Measurements from ENCODE around the gene PCDH12. TPM values are rescaled to one million over a fixed set of nuclear protein-coding genes. Genes with fewer than 3 reads are reported as not detected.

The PCDH12 gene
- total and polyA plus RNA-seq, 2 donors (not counting 1 experiment from before 2014, with no cell fraction given), result 0.01 TPM; not detected in 1

DNA sequence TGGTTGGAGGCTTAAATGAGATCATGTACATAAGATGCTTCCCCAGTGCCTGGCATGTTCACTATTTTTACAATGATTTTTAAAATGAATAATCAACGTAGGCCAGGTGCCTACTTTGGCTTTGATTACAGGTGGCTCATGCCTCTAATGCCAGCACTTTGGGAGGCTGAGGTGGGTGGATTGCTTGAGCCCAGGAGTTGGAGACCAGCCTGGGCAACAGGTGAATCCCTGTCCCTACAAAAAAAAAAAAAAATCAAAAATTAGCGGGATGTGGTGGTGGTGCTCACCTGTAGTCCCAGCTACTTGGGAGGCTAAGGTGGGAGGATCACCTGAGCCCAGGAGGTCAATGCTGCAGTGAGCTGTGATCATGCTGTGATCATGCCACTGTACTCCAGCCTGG is 9.2 kb downstream of the PCDH12 start:
- ChIA-PET CTCF (interaction anchor here (1.5 kb wide), 1 partner anchor 12 kb away, joined by 4 read pairs; no protein-coding TSS in a partner anchor), POLR2A (interaction anchor here (0.7 kb wide), 1 partner anchor 1603 kb away, joined by 3 read pairs; the partner anchor contains the start of gene HBEGF)
- TF ChIP-seq EZH2 (IDR thresholded peaks at IDR 0.05; ENCODE audit: borderline replicate concordance, insufficient read depth, low read depth, low read length, poor library complexity, severe bottlenecking), result no peak
- TF ChIP-seq, protein P1, sequence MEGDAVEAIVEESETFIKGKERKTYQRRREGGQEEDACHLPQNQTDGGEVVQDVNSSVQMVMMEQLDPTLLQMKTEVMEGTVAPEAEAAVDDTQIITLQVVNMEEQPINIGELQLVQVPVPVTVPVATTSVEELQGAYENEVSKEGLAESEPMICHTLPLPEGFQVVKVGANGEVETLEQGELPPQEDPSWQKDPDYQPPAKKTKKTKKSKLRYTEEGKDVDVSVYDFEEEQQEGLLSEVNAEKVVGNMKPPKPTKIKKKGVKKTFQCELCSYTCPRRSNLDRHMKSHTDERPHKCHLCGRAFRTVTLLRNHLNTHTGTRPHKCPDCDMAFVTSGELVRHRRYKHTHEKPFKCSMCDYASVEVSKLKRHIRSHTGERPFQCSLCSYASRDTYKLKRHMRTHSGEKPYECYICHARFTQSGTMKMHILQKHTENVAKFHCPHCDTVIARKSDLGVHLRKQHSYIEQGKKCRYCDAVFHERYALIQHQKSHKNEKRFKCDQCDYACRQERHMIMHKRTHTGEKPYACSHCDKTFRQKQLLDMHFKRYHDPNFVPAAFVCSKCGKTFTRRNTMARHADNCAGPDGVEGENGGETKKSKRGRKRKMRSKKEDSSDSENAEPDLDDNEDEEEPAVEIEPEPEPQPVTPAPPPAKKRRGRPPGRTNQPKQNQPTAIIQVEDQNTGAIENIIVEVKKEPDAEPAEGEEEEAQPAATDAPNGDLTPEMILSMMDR (IDR thresholded peaks at IDR 0.05), result no peak
- Histone ChIP-seq H3K4me3 (ENCODE audit: control extremely low read depth in 1 of 5, extremely low read depth in 1 of 5, insufficient read depth in 1 of 5, low read depth in 2 of 5, low read length in 4 of 5) (no peak overlapping the region), H3K27ac (ENCODE audit: low read length in 2 of 2) (no peak overlapping the region), H2AFZ (ENCODE audit: insufficient read depth, low read depth, low read length, poor library complexity, severe bottlenecking) (no peak overlapping the region), H3K4me1 (ENCODE audit: control insufficient read depth in 2 of 2, insufficient read depth in 2 of 2, low read length in 2 of 2) (peaks cover 0 to 6% of the 10 kb centered on the region in 2 donors), H3K79me2 (ENCODE audit: control insufficient read depth, insufficient read depth, low read length) (no peaks in the 10 kb centered on the region), H3K36me3 (replicated peaks in 1 of 2; ENCODE audit: control extremely low read depth in 1 of 2, control insufficient read depth in 1 of 2, extremely low read depth in 1 of 2, insufficient read depth in 2 of 2, low read length in 1 of 2) (no peaks in the 10 kb centered on the region), H4K20me1 (ENCODE audit: control insufficient read depth, insufficient read depth, low read length, poor library complexity, severe bottlenecking) (no peaks in the 10 kb centered on the region), H3K4me2 (replicated peaks; ENCODE audit: low read depth, low read length, poor library complexity, severe bottlenecking) (no peak overlapping the region), H3K9me3 (ENCODE audit: control extremely low read depth in 1 of 3, control insufficient read depth in 2 of 3, insufficient read depth in 1 of 3, low read length in 2 of 3) (no peaks in the 10 kb centered on the region), H3K9ac (ENCODE audit: low read length) (no peak overlapping the region), H3K27me3 (replicated peaks in 1 of 4; ENCODE audit: control extremely low read depth in 1 of 4, control insufficient read depth in 3 of 4, insufficient read depth in 4 of 4, low read length in 3 of 4) (no peaks in the 10 kb centered on the region)
- Mint-ChIP-seq H3K27me3 (no peaks in the 10 kb centered on the region), H3K4me1 (peaks cover 6% of the 10 kb centered on the region), H3K27ac (no peak overlapping the region), H3K4me3 (no peak overlapping the region), H3K9me3 (ENCODE audit: insufficient read depth) (no peaks in the 10 kb centered on the region)
- ATAC-seq (ENCODE audit: low read depth) (no peak), DNase-seq (no peak)
- WGBS (ENCODE audit: insufficient coverage), result 100% methylated on average over 1 of the region's 2 CpGs
- intact Hi-C loops (cut with micrococcal nuclease), result no loop called here

DNA sequence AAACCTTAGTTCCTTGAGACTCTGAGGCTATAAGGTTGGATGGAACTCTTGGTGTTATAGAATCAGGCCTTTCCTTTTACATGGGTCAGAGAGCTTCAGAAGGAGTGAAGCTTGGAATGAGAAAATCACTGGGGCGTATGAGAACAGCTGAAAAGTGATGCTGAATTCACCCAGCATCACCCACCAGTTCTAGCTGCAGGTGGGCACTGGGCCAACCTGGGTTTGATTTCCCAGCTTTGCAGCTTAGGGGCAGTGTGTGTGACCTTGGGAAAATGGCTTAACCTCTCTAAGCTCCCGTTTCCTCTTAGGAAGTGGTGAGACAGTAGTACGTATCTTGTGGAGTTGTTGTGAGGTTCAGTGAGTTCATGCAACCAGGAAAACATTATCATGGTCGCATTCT is 10.7 kb downstream of the PCDH12 start:
- Mint-ChIP-seq H3K27me3 (no peaks in the 10 kb centered on the region), H3K4me1 (peaks cover 6% of the 10 kb centered on the region), H3K4me3 (no peak overlapping the region), H3K27ac (no peak overlapping the region), H3K9me3 (ENCODE audit: insufficient read depth) (no peaks in the 10 kb centered on the region)
- peaks cover 0 to 6% of the 10 kb centered on the region in 2 donors for H3K4me1 ChIP-seq (ENCODE audit: control insufficient read depth in 2 of 2, insufficient read depth in 2 of 2, low read length in 2 of 2)
- no peak overlapping the region for H3K27ac ChIP-seq (ENCODE audit: low read length in 2 of 2)
- CTCF ChIA-PET, result interaction anchor here (1.6 kb wide), 1 partner anchor 13 kb away, joined by 4 read pairs; no protein-coding TSS in a partner anchor
- H3K9ac ChIP-seq (ENCODE audit: low read length), result no peak overlapping the region
- H3K4me3 ChIP-seq (ENCODE audit: control extremely low read depth in 1 of 5, extremely low read depth in 1 of 5, insufficient read depth in 1 of 5, low read depth in 2 of 5, low read length in 4 of 5), result no peak overlapping the region
- TF ChIP-seq, protein P1 (IDR thresholded peaks at IDR 0.05), result no peak
- no peak for TF ChIP-seq EZH2 (IDR thresholded peaks at IDR 0.05; ENCODE audit: borderline replicate concordance, insufficient read depth, low read depth, low read length, poor library complexity, severe bottlenecking)
- intact Hi-C loops (cut with micrococcal nuclease), result no loop called here
- H4K20me1 ChIP-seq (ENCODE audit: control insufficient read depth, insufficient read depth, low read length, poor library complexity, severe bottlenecking), result no peaks in the 10 kb centered on the region
- H3K27me3 ChIP-seq (replicated peaks in 1 of 4; ENCODE audit: control extremely low read depth in 1 of 4, control insufficient read depth in 3 of 4, insufficient read depth in 4 of 4, low read length in 3 of 4), result no peaks in the 10 kb centered on the region
- WGBS (ENCODE audit: insufficient coverage), result 97% methylated on average over 4 of the region's 4 CpGs
- ATAC-seq (ENCODE audit: low read depth) (no peak), DNase-seq (no peak)
- no peak overlapping the region for H2AFZ ChIP-seq (ENCODE audit: insufficient read depth, low read depth, low read length, poor library complexity, severe bottlenecking)
- no peak overlapping the region for H3K4me2 ChIP-seq (replicated peaks; ENCODE audit: low read depth, low read length, poor library complexity, severe bottlenecking)
- POLR2A ChIA-PET, result no interaction called here
- no peaks in the 10 kb centered on the region for H3K36me3 ChIP-seq (replicated peaks in 1 of 2; ENCODE audit: control extremely low read depth in 1 of 2, control insufficient read depth in 1 of 2, extremely low read depth in 1 of 2, insufficient read depth in 2 of 2, low read length in 1 of 2)
- H3K79me2 ChIP-seq (ENCODE audit: control insufficient read depth, insufficient read depth, low read length), result no peaks in the 10 kb centered on the region
- no peaks in the 10 kb centered on the region for H3K9me3 ChIP-seq (ENCODE audit: control extremely low read depth in 1 of 3, control insufficient read depth in 2 of 3, insufficient read depth in 1 of 3, low read length in 2 of 3)
